Mesendoderm (in vitro differentiated cells): Measurements from ENCODE around the gene NLRC5.

Experiments
- DNase-seq: peaks from one replicate; pipeline ENCODE4 v3.0.0; 2013
- H2AK5ac ChIP-seq: 2 replicates; pipeline ENCODE4 v1.6.1; 2013; ENCODE audit warnings: low read length, inconsistent platforms
- H2BK120ac ChIP-seq: 2 replicates; pipeline ENCODE4 v1.6.1; 2013; ENCODE audit warnings: low read depth, mild to moderate bottlenecking, low read length, moderate library complexity, mixed read lengths
- H2BK15ac ChIP-seq: replicated peaks from 2 replicates; pipeline ENCODE4 v1.6.1; 2013; ENCODE audit warnings: low read depth, mild to moderate bottlenecking, moderate library complexity
- H2BK5ac ChIP-seq: 2 replicates; pipeline ENCODE4 v1.6.1; 2013; ENCODE audit warnings: low read length, inconsistent platforms
- H3K18ac ChIP-seq: 2 replicates; pipeline ENCODE4 v1.6.1; 2013; ENCODE audit warnings: mild to moderate bottlenecking, low read length, mixed read lengths
- H3K23ac ChIP-seq: one replicate; pipeline ENCODE4 v1.6.1; 2013; ENCODE audit warnings: low read length
- H3K27ac ChIP-seq: 2 replicates; pipeline ENCODE4 v1.5.1; 2013; ENCODE audit warnings: low read depth, mild to moderate bottlenecking, inconsistent platforms, low read length, moderate library complexity
- H3K27me3 ChIP-seq: 2 replicates; pipeline ENCODE4 v1.6.1; 2013; ENCODE audit warnings: low read length, control low read depth, mild to moderate bottlenecking, inconsistent platforms; ENCODE audit not compliant: insufficient read depth, poor library complexity
- H3K36me3 ChIP-seq: 2 replicates; pipeline ENCODE4 v1.6.1; 2013; ENCODE audit warnings: low read length, inconsistent platforms; ENCODE audit not compliant: control insufficient read depth, insufficient read depth
- H3K4ac ChIP-seq: one replicate; pipeline ENCODE4 v1.6.1; 2013; ENCODE audit warnings: low read depth, mild to moderate bottlenecking, low read length, moderate library complexity
- H3K4me1 ChIP-seq: 2 replicates; pipeline ENCODE4 v1.6.1; 2013; ENCODE audit warnings: low read depth, low read length, inconsistent platforms; ENCODE audit not compliant: control insufficient read depth
- H3K4me2 ChIP-seq: 2 replicates; pipeline ENCODE4 v1.6.1; 2013; ENCODE audit warnings: low read length
- H3K4me3 ChIP-seq: 2 replicates; pipeline ENCODE4 v1.5.1; 2013; ENCODE audit warnings: mild to moderate bottlenecking, low read length
- H3K56ac ChIP-seq: one replicate; pipeline ENCODE4 v1.6.1; 2013; ENCODE audit warnings: low read length
- H3K79me1 ChIP-seq: 2 replicates; pipeline ENCODE4 v1.6.1; 2013; ENCODE audit warnings: low read length, inconsistent platforms
- H3K79me2 ChIP-seq: 2 replicates; pipeline ENCODE4 v1.6.1; 2013; ENCODE audit warnings: mild to moderate bottlenecking, low read length; ENCODE audit not compliant: control insufficient read depth, insufficient read depth
- H3K9ac ChIP-seq: 2 replicates; pipeline ENCODE4 v1.6.1; 2013; ENCODE audit warnings: low read length, inconsistent platforms
- H4K5ac ChIP-seq: one replicate; pipeline ENCODE4 v1.6.1; 2013; ENCODE audit warnings: low read length
- H4K8ac ChIP-seq: one replicate; pipeline ENCODE4 v1.6.1; 2013; ENCODE audit warnings: low read depth, mild to moderate bottlenecking, control low read depth, low read length, moderate library complexity
- WGBS: extraction: QIAGEN DNeasy Blood & Tissue Kit; methylation state at CpG from one replicate; pipeline ENCODE4 v1.1.7; 2013; ENCODE audit warnings: low lambda C conversion rate, missing lambda C conversion rate; ENCODE audit not compliant: insufficient coverage; ENCODE audit errors: extremely low coverage; 5-methylcytosine and 5-hydroxymethylcytosine counted together

The NLRC5 gene

DNA sequence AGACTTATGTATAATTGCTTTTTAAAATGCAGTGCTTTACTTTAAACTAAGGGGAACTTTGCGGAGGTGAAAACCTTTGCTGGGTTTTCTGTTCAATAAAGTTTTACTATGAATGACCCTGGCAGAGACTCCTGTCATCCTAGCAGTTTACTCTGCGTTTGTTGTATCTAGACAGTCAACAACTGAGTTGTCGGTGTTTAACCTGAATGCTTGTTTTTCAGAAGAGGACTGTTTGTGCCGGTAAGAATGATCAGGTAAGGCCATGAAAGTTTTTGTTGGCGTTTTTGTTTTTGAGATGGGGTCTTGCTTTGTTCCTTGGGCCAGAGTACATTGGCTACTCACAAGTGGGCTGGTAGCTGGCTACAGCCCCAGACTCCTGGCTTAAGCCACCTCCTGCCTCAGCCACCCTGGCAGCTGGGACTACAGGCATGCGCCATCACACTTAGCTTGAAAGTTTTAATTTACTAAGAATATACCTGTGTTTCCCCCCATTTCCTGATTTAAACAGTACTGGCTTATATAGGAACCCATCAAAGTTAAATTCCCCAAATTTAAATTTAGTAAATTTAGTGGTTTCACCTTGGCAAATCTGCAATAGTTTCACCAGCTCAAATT is 45.5 kb upstream of the NLRC5 start:
- DNase-seq: no peak
- WGBS: no CpG with 5 or more reads among the region's 6 CpGs
- Histone ChIP-seq H3K18ac (no peak overlapping the region), H3K4ac (no peak overlapping the region), H3K9ac (no peak overlapping the region), H3K79me2 (no peaks in the 10 kb centered on the region), H3K4me2 (no peak overlapping the region), H3K36me3 (peaks cover 30% of the 10 kb centered on the region), H4K8ac (no peak overlapping the region), H2BK15ac (no peak overlapping the region), H3K23ac (no peak overlapping the region), H3K4me3 (no peak overlapping the region), H4K5ac (no peak overlapping the region), H3K4me1 (no peaks in the 10 kb centered on the region), H3K56ac (no peak overlapping the region), H2BK120ac (no peak overlapping the region), H2AK5ac (no peak overlapping the region), H2BK5ac (no peak overlapping the region), H3K27me3 (no peaks in the 10 kb centered on the region), H3K27ac (no peak overlapping the region), H3K79me1 (peaks cover 6% of the 10 kb centered on the region)

DNA sequence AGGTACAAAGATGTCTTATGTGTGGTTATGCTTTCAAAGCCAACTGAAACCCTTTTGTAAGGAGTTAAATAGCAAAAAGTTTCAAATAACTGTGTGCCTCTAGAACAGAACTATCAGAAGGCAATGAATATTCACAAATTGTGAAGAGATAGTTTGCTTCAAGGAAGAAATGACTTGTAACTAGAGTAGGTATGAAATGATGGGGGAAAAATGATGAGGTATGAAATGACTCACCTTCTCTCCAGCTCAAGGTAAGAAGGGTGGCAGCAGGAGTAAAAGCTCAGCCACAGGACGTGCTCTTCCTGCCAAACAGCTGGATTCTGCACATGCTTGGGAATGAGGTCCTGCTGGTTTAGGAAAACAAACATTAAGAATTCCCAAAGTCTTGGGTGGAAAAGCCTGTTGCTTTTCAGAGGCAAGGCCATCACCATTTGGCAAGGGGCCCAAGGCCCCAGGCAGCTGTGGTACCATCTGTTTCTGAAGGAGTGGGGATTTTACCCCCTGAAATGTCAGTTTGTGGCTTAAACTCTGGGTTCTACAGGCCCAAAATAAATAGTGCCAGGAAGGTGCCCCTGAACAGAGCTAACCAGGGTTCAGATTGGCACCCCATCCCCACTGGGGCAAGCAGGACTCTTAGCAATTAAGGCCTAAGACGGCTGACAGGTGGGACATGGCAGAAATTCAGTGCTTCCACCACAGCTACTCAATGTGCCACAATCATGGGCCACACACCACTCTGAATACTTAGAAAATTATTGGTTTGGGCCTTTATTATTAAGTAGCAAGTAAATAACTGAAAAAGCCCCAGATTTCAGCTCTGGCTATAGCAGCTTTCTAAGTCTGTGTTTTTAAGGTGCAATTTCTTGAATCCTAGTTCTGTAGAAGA is 44.2 kb upstream of the NLRC5 start:
- no peak for DNase-seq
- Histone ChIP-seq H2BK5ac (no peak overlapping the region), H3K56ac (no peak overlapping the region), H2BK120ac (no peak overlapping the region), H3K9ac (no peak overlapping the region), H3K4ac (no peak overlapping the region), H3K4me1 (no peaks in the 10 kb centered on the region), H3K36me3 (peaks cover 21% of the 10 kb centered on the region), H3K27me3 (no peaks in the 10 kb centered on the region), H3K79me2 (no peaks in the 10 kb centered on the region), H3K4me3 (no peak overlapping the region), H3K79me1 (peaks cover 2% of the 10 kb centered on the region), H3K27ac (no peak overlapping the region), H2BK15ac (no peak overlapping the region), H4K5ac (no peak overlapping the region), H3K23ac (no peak overlapping the region), H3K18ac (no peak overlapping the region), H2AK5ac (no peak overlapping the region), H4K8ac (no peak overlapping the region), H3K4me2 (no peak overlapping the region)
- no CpG with 5 or more reads among the region's 2 CpGs for WGBS

DNA sequence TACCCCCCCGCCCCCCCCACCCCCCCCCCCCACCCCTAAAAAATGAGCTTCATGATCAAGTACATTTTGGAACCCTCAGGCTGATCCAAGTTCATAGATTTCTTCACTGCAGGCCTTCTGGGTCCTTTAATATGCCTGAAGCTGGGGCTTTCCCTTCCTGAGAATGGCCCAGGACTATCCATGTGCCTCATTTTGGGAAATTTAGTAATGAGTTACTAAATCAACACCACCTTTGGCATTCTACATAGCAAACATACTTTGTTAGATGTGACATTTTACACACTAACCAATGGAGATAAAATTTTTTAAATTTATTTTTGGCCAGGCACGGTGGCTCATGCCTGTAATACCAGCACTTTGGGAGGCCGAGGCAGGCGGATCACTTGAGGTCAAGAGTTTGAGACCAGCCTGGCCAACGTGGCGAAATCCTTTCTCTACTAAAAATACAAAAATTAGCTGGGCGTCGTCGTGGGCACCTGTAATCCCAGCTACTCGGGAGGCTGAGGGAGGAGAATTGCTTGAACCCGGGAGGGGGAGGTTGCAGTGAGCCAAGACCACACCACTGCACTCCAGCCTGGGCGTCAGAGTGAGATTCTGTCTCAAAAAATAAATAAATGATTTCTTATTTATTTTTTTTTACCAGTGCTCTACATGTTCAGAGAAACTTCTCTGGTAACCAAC is 43.4 kb upstream of the NLRC5 start:
- no peak overlapping the region for H3K23ac ChIP-seq
- H2AK5ac ChIP-seq: no peak overlapping the region
- no peak overlapping the region for H2BK15ac ChIP-seq
- no peak for DNase-seq
- no peak overlapping the region for H3K18ac ChIP-seq
- no peak overlapping the region for H2BK120ac ChIP-seq
- peaks cover 20% of the 10 kb centered on the region for H3K36me3 ChIP-seq
- no CpG with 5 or more reads among the region's 12 CpGs for WGBS
- no peak overlapping the region for H3K4ac ChIP-seq
- H4K8ac ChIP-seq: no peak overlapping the region
- H3K27ac ChIP-seq: no peak overlapping the region
- H4K5ac ChIP-seq: no peak overlapping the region
- H2BK5ac ChIP-seq: no peak overlapping the region
- H3K4me3 ChIP-seq: no peak overlapping the region
- H3K4me2 ChIP-seq: no peak overlapping the region
- no peak overlapping the region for H3K9ac ChIP-seq
- H3K4me1 ChIP-seq: no peaks in the 10 kb centered on the region
- no peaks in the 10 kb centered on the region for H3K79me2 ChIP-seq
- no peak overlapping the region for H3K56ac ChIP-seq
- H3K27me3 ChIP-seq: no peaks in the 10 kb centered on the region
- peaks cover 2% of the 10 kb centered on the region for H3K79me1 ChIP-seq

DNA sequence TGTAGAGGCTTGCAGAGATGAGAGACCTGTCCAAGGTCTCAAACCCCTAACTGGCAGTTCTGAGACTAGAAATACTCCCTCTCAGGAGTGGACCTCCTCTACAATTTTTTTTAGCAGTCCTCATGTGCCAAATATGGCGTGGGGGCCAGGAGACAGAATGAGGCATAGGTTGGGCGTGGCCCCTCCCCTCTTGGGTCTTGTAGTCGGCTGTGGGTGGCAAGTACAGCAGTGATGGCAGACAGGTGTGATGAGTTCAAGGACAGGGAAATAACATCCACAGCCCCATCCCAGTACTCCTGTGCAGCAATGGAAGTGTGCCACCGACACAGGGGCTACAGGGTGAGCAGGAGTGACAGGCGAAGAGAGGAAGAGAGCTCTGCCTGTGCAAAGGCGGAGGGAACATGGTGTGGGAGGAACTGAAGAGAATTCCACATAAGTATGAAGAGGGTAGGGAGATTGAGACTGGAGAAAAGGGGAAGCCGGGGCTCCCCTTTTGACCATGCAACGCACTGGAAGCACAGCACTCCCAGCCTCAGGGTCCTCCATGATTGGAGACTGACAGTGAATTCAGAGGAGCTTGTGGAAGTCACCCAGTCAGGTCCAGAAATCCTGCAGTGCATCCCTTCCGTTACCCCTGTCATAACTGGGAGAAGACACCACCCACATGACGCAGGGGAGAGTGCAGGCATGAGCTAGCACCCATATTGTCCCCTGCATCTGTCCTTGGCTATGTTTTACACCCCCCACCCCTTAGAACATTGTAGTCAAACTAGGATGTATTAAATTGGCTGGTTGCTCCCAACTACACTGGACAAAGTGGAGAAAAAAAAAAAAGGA is 42.4 kb upstream of the NLRC5 start:
- no peak overlapping the region for H3K27ac ChIP-seq

DNA sequence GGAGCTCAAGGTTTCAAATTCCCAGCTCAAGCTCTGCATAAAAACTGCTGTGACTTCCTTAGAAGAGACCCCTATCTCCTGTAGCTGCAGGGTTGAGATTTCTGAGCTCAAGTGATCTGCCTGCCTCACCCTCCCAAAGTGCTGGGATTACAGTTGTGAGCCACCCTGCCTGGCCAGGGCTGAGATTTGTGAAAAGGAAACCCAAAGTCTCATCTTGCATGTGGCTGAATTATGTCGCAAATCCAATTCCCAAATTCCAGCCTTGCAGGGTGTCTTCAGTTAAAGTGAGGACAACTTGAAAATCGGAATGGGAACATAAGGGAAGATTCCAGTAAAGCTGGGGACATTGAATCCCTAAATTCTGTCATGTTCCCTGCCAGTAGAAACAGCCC is 41.8 kb upstream of the NLRC5 start:
- Histone ChIP-seq H3K79me2 (no peaks in the 10 kb centered on the region), H3K4me3 (no peak overlapping the region), H3K23ac (no peak overlapping the region), H4K5ac (no peak overlapping the region), H4K8ac (no peak overlapping the region), H3K18ac (no peak overlapping the region), H2BK120ac (no peak overlapping the region), H3K36me3 (peaks cover 12% of the 10 kb centered on the region), H3K4me1 (no peaks in the 10 kb centered on the region), H2AK5ac (no peak overlapping the region), H3K27ac (no peak overlapping the region), H3K9ac (no peak overlapping the region), H3K56ac (no peak overlapping the region), H3K4me2 (no peak overlapping the region), H2BK15ac (no peak overlapping the region), H3K4ac (no peak overlapping the region), H3K27me3 (no peaks in the 10 kb centered on the region), H2BK5ac (no peak overlapping the region), H3K79me1 (no peaks in the 10 kb centered on the region)
- DNase-seq: no peak
- WGBS: no CpG with 5 or more reads among the region's 2 CpGs

More for the DNA sequence above, 42.4 kb upstream of the NLRC5 start:
- no peak overlapping the region for H2BK15ac ChIP-seq
- H4K5ac ChIP-seq: no peak overlapping the region
- no peaks in the 10 kb centered on the region for H3K27me3 ChIP-seq
- no peak overlapping the region for H2BK120ac ChIP-seq
- H2AK5ac ChIP-seq: no peak overlapping the region
- H3K4me2 ChIP-seq: no peak overlapping the region
- H3K4ac ChIP-seq: no peak overlapping the region
- H3K4me1 ChIP-seq: no peaks in the 10 kb centered on the region
- no peak overlapping the region for H2BK5ac ChIP-seq
- no peak for DNase-seq
- H3K79me1 ChIP-seq: no peaks in the 10 kb centered on the region
- peaks cover 13% of the 10 kb centered on the region for H3K36me3 ChIP-seq
- no peak overlapping the region for H4K8ac ChIP-seq
- no CpG with 5 or more reads among the region's 10 CpGs for WGBS
- H3K79me2 ChIP-seq: no peaks in the 10 kb centered on the region
- H3K9ac ChIP-seq: no peak overlapping the region
- no peak overlapping the region for H3K4me3 ChIP-seq
- no peak overlapping the region for H3K18ac ChIP-seq
- no peak overlapping the region for H3K23ac ChIP-seq
- no peak overlapping the region for H3K56ac ChIP-seq
